DND-41 (cell line): ENCODE data around the gene GPR55.

Experiments
- CTCF ChIP-seq: IDR thresholded peaks from 2 replicates; pipeline ENCODE4 v1.5.1; 2012; ENCODE audit warnings: borderline replicate concordance, low read length, moderate library complexity, mild to moderate bottlenecking; ENCODE audit not compliant: poor library complexity, severe bottlenecking; ENCODE audit errors: extremely low read depth
- EZH2 ChIP-seq: IDR thresholded peaks from 3 replicates; pipeline ENCODE4 v1.6.1; 2012; ENCODE audit warnings: borderline replicate concordance, low read depth, mild to moderate bottlenecking, moderate library complexity, low read length, inconsistent platforms; ENCODE audit not compliant: severe bottlenecking

GRCh38 chr2:230949966-230950873, 25.2 kb upstream of the GPR55 start:
- TF ChIP-seq CTCF (no peak), EZH2 (no peak)
